Keratinocyte (primary cell): ENCODE data around the gene ZNF780A. TPM values are rescaled to one million over a fixed set of nuclear protein-coding genes. Genes with fewer than 3 reads are reported as not detected.

ENCODE experiments used
- DNase-seq: peaks from one replicate; pipeline ENCODE4 v3.0.0-alpha.2; 2011; ENCODE audit warnings: low read depth, missing footprints, low spot score
- FAIRE-seq: peaks from 2 replicates; lab custom pipeline; 2011; peaks lifted over from hg19 to GRCh38; lab: Jason Lieb, UNC
- H2AFZ ChIP-seq: 2 replicates; pipeline ENCODE4 v1.6.0; 2012; ENCODE audit warnings: low read length, control low read depth, inconsistent platforms; ENCODE audit not compliant: control insufficient read depth
- H3K27ac ChIP-seq: 2 replicates; pipeline ENCODE4 v1.5.1; 2011; ENCODE audit warnings: low read length; ENCODE audit not compliant: control insufficient read depth, insufficient read depth
- H3K27me3 ChIP-seq: 3 replicates; pipeline ENCODE4 v1.6.0; 2011; ENCODE audit warnings: low read length; ENCODE audit not compliant: control insufficient read depth, insufficient read depth; ENCODE audit errors: extremely low read depth
- H3K36me3 ChIP-seq, 2 experiments: 2 replicates in 1 of 2; 3 replicates in 1 of 2; pipeline ENCODE4 v1.5.1; 2011; ENCODE audit warnings: low read length in 2 of 2, mild to moderate bottlenecking in 1 of 2; ENCODE audit not compliant: control insufficient read depth in 2 of 2, insufficient read depth in 2 of 2; ENCODE audit errors: extremely low read depth in 1 of 2
- H3K4me1 ChIP-seq: 3 replicates; pipeline ENCODE4 v1.5.1; 2011; ENCODE audit warnings: low read length; ENCODE audit not compliant: control insufficient read depth, insufficient read depth; ENCODE audit errors: extremely low read depth
- H3K4me2 ChIP-seq: 3 replicates; pipeline ENCODE4 v1.6.0; 2011; ENCODE audit warnings: low read depth, low read length; ENCODE audit not compliant: control insufficient read depth, insufficient read depth; ENCODE audit errors: extremely low read depth
- H3K4me3 ChIP-seq, 3 experiments: fragments of 200-600 bp in 1 of 3; sonication (generic) in 1 of 3; 2 replicates in 2 of 3; 3 replicates in 1 of 3; pipeline ENCODE4 v1.5.1; 2011 to 2016; ENCODE audit warnings: low read length in 3 of 3, mild to moderate bottlenecking in 3 of 3, control low read depth in 2 of 3, inconsistent platforms in 1 of 3, low read depth in 1 of 3, mixed read lengths in 1 of 3, mixed run types in 1 of 3, moderate library complexity in 1 of 3; ENCODE audit not compliant: control insufficient read depth in 2 of 3, insufficient read depth in 2 of 3; ENCODE audit errors: extremely low read depth in 1 of 3
- H3K79me2 ChIP-seq: 2 replicates; pipeline ENCODE4 v1.6.0; 2012; ENCODE audit warnings: low read length; ENCODE audit not compliant: control insufficient read depth, insufficient read depth
- H3K9ac ChIP-seq: 3 replicates; pipeline ENCODE4 v1.6.0; 2011; ENCODE audit warnings: low read length; ENCODE audit not compliant: control insufficient read depth, insufficient read depth; ENCODE audit errors: extremely low read depth
- H3K9me1 ChIP-seq: 3 replicates; pipeline ENCODE4 v1.6.0; 2011; ENCODE audit warnings: low read length; ENCODE audit not compliant: control insufficient read depth, insufficient read depth; ENCODE audit errors: extremely low read depth
- H3K9me3 ChIP-seq: 2 replicates; pipeline ENCODE4 v1.5.1; 2012; ENCODE audit warnings: low read depth, low read length; ENCODE audit not compliant: control insufficient read depth
- H4K20me1 ChIP-seq: 3 replicates; pipeline ENCODE4 v1.6.0; 2011; ENCODE audit warnings: low read length; ENCODE audit not compliant: control insufficient read depth, insufficient read depth; ENCODE audit errors: extremely low read depth
- CTCF ChIP-seq, 3 experiments: IDR thresholded peaks in 1 of 3; conservative IDR thresholded peaks in 1 of 3; optimal IDR thresholded peaks in 1 of 3; 2 replicates in 2 of 3; 3 replicates in 1 of 3; pipeline versions ENCODE3 to v1.5.1; 2011; ENCODE audit warnings: low read length in 3 of 3, mild to moderate bottlenecking in 3 of 3, moderate library complexity in 2 of 3, control low read depth in 1 of 3, inconsistent platforms in 1 of 3; ENCODE audit not compliant: insufficient read depth in 2 of 3; ENCODE audit errors: extremely low read depth in 1 of 3
- EZH2 ChIP-seq: IDR thresholded peaks from one replicate; pipeline ENCODE4 v1.6.1; 2012; ENCODE audit warnings: inconsistent platforms, mild to moderate bottlenecking, low read length, moderate library complexity
- dilution Hi-C: fragments of 300-500 bp; cut with MboI; formaldehyde crosslinking; loops from one replicate; pipeline ENCODE4 v1.7.0; 2020; ENCODE audit warnings: low sequenced_read_pairs; ENCODE audit not compliant: extremely low pct_ligation_motif_present
- polyA plus RNA-seq, 5 experiments: library from polyadenylated mRNA; depleted of rRNA in 3 of 5; stranded (reverse) in 3 of 5; stranded (forward) in 1 of 5; unstranded in 1 of 5; fragments of >200 nt; gene quantifications; 1 replicate in 1 of 5; 2 replicates in 3 of 5; 3 replicates in 1 of 5; pipeline versions ENCODE4 v1.2.1 to v1.2.3, GENCODE V29; 2011 to 2012; ENCODE audit warnings: missing spikeins in 2 of 5, low read depth in 1 of 5, low replicate concordance in 1 of 5

The ZNF780A gene
- polyA plus RNA-seq, 1 donor (not counting 4 experiments of a cell fraction or from before 2014, with no cell fraction given), result 19.0 TPM

DNA sequence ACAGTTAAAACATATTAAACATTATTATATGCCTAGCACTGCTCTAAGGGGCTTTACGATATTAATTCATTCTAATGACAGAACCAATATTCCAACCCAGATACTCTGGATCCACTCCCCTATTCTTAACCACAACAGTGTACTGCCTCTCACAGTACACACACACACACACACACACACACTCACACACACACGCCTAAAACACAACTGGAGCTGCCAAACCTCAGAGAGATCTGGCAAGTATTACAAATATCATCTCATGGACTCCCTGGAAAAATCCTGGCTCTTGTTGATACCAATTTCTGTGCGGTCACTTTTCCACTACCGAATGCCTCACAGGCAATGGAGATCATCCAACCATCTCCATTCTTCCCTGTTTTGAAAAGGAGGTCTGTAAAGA is 1.3 kb downstream of the ZNF780A start:
- H3K36me3 ChIP-seq, result no peaks in the 10 kb centered on the region
- H4K20me1 ChIP-seq, result no peaks in the 10 kb centered on the region
- peak overlapping the region; percentile 92 for H2AFZ ChIP-seq
- no peak overlapping the region for H3K27ac ChIP-seq
- H3K79me2 ChIP-seq, result peaks cover 33% of the 10 kb centered on the region
- peak overlapping the region; percentile 68 to 95 (median 82) for H3K4me3 ChIP-seq
- dilution Hi-C loops, result no loop called here
- FAIRE-seq (no peak), DNase-seq (no peak)
- H3K9me1 ChIP-seq, result no peaks in the 10 kb centered on the region
- H3K4me2 ChIP-seq, result peak overlapping the region; percentile 96
- H3K27me3 ChIP-seq, result no peaks in the 10 kb centered on the region
- H3K9ac ChIP-seq, result peak overlapping the region; percentile 76
- no peaks in the 10 kb centered on the region for H3K9me3 ChIP-seq
- H3K4me1 ChIP-seq, result peaks cover 19% of the 10 kb centered on the region
- TF ChIP-seq CTCF (optimal IDR thresholded peaks at IDR 0.05 in 1 of 3, IDR thresholded peaks at IDR 0.05 in 1 of 3, conservative IDR thresholded peaks at IDR 0.05 in 1 of 3; ENCODE audit: extremely low read depth in 1 of 3, insufficient read depth in 2 of 3, low read length in 3 of 3), result no peak
- no peak for TF ChIP-seq EZH2

DNA sequence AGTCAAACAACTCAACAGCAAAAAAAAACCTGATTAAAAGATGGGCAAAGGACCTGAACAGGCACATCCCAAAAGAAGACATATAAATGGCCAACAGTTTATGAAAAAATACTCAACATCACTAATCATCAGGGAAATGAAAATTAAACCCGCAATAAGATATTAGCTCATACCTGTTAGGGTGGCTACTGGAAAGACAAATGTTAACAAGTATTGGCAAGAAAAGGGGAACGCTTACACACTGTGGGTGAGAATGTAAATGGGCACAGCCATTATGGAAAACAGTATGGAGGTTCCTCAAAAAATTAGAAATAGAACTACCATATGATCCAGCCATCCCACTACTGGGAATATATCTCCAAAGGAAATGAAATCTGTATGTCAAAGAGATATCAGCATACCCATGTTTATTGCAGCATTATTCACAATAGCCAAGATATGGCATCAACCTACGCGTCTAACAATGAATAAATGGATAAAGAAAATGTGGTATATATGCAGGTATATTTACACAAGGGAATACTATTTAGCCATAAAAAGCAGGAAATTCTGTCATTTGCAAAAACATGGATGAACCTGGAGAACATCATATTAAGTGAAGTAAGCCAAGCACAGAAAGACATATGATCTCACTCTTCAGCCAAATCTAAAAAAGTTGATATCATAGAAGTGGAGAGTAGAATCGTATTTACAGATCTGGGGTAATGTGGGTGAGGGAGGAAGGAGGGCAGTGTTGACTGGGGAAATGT is 2.3 kb downstream of the ZNF780A start:
- H3K9me3 ChIP-seq, result no peaks in the 10 kb centered on the region
- H3K27ac ChIP-seq, result no peak overlapping the region
- H2AFZ ChIP-seq, result no peak overlapping the region
- peaks cover 19% of the 10 kb centered on the region for H3K4me1 ChIP-seq
- peaks cover 0 to 2% of the 10 kb centered on the region in 2 experiments for H3K36me3 ChIP-seq
- FAIRE-seq (no peak), DNase-seq (no peak)
- no peaks in the 10 kb centered on the region for H3K9me1 ChIP-seq
- peak overlapping the region in 1 of 3 experiments; percentile 82 for H3K4me3 ChIP-seq
- H3K9ac ChIP-seq, result no peak overlapping the region
- no peaks in the 10 kb centered on the region for H3K27me3 ChIP-seq
- TF ChIP-seq CTCF (optimal IDR thresholded peaks at IDR 0.05 in 1 of 3, IDR thresholded peaks at IDR 0.05 in 1 of 3, conservative IDR thresholded peaks at IDR 0.05 in 1 of 3; ENCODE audit: extremely low read depth in 1 of 3, insufficient read depth in 2 of 3, low read length in 3 of 3), result no peak
- H3K4me2 ChIP-seq, result no peak overlapping the region
- dilution Hi-C loops, result no loop called here
- peaks cover 33% of the 10 kb centered on the region for H3K79me2 ChIP-seq
- no peaks in the 10 kb centered on the region for H4K20me1 ChIP-seq
